Left cardiac atrium (tissue), 4 donors: ENCODE results near the gene MIA3. TPM values are rescaled to one million over a fixed set of nuclear protein-coding genes. Genes with fewer than 3 reads are reported as not detected.
A peak's percentile ranks its signal among the peaks of the same experiment; 100 is the strongest.

ENCODE experiments used
- ATAC-seq, 2 donors: fragments of 200-7000 bp; cut with Tn5 transposase; one replicate each; pipeline ENCODE4 v1.9.1; 2020; ENCODE audit warnings: mild to moderate bottlenecking in 2 of 2, moderate library complexity in 2 of 2
- DNase-seq: peaks from one replicate; pipeline ENCODE4 v3.0.0-alpha.2; 2020
- intact Hi-C, 2 donors: fragments of 100-400 bp; cut with DNase I; formaldehyde crosslinking; loops; one replicate each; pipeline versions ENCODE4 v1.14.1 to v1.15.1; 2022 to 2023
- total RNA-seq, 2 donors: library from RNA; stranded (reverse); fragmentation: NEBNext Ultra II Directional; extraction: Animal tissue kit (Norgen Biotek cat#: 25700); gene quantifications; one replicate each; pipeline ENCODE4 v1.2.1, GENCODE V29; 2021
- donor health status: DM: no; HTN: yes; CAD: no.
- donor health status: DM: no; HTN: yes; CAD: no; lungs with severe emphysema.
- donor health status: DM: yes; HTN: yes; CAD: no.
- donor health status: Dilated cardiomyopathy.

MIA3 gene
- total RNA-seq, 2 donors from 2014 or later = 52.9 to 55.8 TPM

DNA sequence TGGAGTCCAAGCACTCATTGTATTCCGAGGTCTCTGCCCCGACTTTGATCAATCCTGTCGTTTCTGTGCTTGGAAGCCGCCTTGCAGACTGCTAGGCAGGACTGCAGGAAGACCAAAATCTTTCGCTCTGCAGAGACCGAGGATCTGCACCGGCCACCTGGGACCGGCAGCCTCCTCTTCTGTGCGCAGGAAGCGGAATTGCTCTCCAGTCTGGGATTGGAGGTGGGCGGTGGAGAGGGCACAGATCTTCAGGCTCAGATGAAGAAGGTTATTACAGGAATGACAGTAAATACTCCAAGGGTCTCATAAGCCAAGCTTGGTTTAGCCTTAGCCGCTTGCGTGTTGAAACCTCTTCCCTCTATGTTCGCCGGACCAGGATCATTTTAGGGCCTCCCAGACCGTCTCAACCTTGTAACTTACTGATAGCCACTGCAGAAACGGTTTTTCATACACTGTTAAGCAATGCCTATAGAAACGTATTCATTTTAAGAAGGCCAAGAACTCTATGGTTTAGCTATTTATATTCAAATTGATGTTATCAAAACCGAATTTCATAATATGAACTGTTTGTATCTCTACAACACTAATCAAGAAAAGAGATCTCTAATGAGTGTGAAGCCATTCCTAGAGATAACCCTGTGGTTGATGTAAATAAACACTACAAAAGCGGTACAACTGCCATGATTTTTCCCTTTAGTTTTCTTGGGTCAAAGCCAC, 1.1 kb downstream of the MIA3 start:
- peak in 1 of 2 donors; percentile 19 for ATAC-seq
- peak; percentile 28 for DNase-seq
- intact Hi-C loops = no loop called here

DNA sequence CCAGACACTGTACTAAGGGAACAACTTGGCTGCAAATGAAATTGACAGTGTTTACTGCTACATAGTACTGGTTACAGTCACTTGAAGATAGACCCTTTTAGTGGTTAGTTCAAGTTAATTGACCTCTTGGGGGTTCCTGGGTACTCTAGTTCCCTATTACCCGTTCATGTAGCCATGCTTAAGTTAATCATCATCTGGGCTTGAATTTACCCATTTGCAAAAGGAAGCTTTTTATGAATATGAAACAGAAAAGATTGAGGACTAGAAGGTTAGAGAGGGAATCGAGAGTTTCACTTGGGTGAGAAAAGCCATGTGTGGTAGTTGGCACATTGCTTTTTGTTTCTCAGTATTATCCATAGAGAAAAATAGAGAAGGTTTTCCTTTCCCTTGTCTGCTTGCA, 2.7 kb downstream of the MIA3 start:
- intact Hi-C loops = no loop called here

DNA sequence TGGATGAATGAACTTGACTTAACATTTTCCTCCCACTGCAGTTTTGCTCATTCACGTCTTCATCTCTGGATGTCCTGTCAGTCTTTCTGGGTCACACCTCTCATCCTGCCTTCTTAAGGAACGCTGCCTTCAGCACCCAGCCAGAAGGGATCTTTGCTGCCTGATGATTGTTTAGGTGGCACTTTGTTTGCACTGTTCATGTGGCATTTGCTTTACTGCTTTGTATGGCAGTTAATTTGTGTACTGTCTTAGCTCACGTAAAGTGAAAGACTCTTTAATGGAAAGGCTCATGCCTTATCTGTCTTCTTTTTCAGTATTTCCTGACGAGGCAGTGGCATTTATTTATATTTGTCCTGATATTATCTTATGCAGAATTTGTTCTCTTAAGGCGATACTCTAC, 4.9 kb downstream of the MIA3 start:
- DNase-seq (no peak), ATAC-seq (no peak)
- intact Hi-C loops = no loop called here

More for the DNA sequence above, 2.7 kb downstream of the MIA3 start:
- DNase-seq = no peak
- ATAC-seq = no peak

DNA sequence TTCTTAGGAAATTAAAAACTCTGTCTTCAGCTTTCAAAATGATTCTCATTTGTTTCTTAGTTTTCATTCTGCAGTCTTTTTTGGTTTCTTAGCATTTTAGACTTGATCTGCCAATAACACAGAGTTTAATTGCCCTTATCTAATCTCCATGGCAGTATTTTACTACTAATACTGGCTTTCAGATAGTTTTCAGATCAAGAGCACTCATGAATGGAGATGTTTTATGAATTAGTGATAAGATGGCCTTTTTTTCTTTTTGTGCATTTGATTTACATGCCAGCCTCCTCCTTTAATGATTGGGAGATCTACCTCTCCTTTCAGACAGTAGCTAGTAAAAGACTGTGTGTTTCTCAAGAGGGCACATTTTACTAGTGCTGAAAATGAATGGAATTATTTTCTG, 5.6 kb downstream of the MIA3 start:
- intact Hi-C loops = no loop called here
- ATAC-seq = no peak
- DNase-seq = no peak

DNA sequence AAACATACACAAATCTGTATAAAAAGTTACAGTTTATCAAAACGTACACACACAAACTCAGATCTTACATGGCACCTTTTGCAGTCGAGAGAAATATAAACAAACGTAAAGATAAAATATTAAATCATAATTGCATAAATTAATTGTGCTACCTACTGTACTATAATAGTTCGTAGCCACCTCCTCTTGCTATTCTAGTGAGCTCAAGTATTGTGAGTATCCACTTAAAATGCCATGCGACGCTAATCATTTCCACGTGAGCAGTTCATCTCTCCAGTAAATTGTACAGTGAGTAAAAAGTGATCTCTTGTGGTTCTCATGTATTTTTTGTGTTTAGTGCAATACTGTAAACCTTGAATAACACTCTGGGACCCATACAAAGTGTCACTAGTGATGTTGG, 6.3 kb downstream of the MIA3 start:
- intact Hi-C loops = no loop called here
- no peak for DNase-seq
- no peak for ATAC-seq

DNA sequence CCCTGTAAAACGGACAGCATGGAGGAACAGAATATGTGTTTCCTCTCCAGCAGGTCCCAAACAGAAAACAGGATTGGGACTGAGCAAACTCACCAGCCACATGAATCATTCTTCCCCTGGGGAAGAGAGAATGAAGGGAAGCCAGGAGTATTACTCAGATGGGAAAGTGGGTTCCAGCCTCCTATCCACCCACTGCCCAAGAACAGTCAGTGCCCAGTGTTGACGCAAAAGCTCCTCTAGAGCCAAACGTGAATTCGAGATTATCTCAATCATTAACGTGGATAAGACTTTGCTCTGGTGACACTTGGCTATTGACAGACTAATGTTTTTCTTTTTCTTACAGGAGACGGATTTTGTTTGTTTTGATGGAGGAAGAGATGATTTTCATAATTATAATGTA, 9.3 kb downstream of the MIA3 start:
- intact Hi-C loops = no loop called here
- DNase-seq (no peak), ATAC-seq (peak; percentile 59 to 92)

DNA sequence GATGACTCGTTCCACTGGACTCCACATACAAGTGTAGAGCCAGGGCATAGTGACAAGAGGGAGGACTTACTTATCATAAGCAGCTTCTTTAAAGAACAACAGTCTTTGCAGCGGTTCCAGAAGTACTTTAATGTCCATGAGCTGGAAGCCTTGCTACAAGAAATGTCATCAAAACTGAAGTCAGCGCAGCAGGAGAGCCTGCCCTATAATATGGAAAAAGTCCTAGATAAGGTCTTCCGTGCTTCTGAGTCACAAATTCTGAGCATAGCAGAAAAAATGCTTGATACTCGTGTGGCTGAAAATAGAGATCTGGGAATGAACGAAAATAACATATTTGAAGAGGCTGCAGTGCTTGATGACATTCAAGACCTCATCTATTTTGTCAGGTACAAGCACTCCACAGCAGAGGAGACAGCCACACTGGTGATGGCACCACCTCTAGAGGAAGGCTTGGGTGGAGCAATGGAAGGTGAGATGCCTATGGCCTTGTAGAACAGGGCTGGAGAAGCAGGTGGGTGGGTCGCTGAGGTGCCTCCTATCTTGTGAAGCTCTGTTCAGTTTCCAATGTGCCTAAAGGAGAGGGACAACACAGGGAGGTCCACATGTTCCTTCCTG, 12.1 kb downstream of the MIA3 start:
- ATAC-seq (no peak), DNase-seq (no peak)
- intact Hi-C loops = loop anchor here in 1 of 2 donors (5.0 kb wide), 1 partner anchor 163 kb away; no protein-coding TSS in a partner anchor

DNA sequence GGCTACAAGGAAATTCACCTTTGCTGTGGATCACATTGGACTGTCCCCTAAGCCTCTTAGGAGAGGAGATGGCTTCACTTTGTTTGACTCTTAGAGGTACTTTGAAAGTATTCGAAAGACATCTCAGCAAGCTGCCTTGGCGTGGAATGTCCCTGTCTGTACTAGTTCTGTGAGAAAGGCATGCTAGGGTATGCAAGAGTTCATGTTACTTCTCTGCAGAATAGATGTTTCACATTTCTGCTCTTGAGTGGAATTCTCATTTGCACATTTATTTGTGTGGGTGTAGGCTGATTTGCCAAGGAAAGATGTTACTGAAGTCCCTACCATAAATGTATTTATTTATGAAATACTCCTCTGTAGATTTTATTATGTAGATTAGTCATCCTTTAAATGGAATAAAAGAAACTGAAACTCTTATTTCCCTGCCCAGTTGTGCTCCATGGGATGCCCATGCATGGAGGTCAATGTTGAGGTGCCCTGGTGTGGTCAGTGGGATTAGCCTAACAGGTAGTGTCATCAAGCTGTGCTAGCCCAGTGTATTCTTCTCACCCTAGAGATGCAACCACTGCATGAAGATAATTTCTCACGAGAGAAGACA, 13.8 kb downstream of the MIA3 start:
- no peak for DNase-seq
- no peak for ATAC-seq
- intact Hi-C loops = loop anchor here in 1 of 2 donors (5.0 kb wide), 1 partner anchor 164 kb away; no protein-coding TSS in a partner anchor

DNA sequence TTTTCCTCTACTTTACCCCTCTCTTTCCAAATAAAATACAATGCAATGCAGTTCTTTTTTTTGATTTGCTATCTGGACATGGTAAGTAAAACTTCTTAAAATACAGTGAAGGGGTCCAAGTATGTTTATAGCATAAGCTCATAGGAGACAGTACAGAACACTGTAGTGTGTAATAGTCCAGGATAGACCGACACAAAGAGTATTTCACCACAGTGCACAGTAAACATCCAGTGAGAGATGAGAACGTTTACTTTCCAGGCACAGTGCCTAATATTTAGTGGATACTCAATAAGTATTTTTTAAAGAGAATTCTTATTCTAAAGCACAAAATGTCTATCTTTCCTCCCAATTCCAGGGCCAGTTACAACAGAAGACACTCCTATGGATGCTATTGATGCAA, 14.9 kb downstream of the MIA3 start:
- DNase-seq (no peak), ATAC-seq (no peak)
- intact Hi-C loops = loop anchor here in 1 of 2 donors (5.0 kb wide), 1 partner anchor 165 kb away; no protein-coding TSS in a partner anchor

DNA sequence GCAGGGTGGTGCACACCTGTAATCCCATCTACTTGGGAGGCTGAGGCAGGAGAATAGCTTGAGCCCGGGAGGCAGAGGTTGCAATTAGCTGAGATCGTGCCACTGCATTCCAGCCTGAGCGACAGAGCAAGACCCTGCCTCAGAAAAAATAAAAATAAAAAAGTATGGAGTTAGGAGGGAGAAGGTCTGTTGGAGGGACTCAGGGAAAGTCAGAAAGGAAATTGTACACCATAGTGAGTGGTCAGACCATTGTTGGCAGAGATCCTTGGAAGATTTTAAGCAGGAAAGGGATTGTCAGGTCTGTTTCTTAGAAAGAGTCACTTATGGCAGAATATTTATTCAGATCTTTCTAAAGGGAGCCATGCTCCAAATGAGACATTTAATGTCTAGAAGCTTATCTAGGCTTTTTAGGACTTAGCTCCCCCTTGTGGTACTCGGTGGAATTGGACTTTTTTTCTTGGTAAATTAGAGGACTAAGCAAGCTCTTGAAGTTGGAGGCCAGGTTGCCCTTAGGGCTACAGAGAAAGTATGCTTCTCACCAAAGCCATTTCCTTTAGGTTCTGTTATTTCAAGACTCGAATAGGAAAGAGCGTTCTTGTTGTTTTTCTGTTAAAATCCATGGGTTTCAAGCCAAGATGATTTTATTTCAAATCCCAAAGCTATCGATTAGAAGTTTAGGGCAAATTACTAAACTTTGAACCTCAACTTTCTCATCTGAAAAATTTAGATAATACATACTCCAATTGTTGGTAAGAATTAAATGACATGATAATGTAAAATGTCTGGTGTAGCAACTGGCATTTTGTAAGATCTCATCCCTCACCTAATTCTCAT, 16.5 kb downstream of the MIA3 start:
- DNase-seq (no peak), ATAC-seq (peak; percentile 72 to 76)
- intact Hi-C loops = loop anchor here (1.0 to 5.0 kb wide), 2 partner anchors 167 to 169 kb away; no protein-coding TSS in a partner anchor

DNA sequence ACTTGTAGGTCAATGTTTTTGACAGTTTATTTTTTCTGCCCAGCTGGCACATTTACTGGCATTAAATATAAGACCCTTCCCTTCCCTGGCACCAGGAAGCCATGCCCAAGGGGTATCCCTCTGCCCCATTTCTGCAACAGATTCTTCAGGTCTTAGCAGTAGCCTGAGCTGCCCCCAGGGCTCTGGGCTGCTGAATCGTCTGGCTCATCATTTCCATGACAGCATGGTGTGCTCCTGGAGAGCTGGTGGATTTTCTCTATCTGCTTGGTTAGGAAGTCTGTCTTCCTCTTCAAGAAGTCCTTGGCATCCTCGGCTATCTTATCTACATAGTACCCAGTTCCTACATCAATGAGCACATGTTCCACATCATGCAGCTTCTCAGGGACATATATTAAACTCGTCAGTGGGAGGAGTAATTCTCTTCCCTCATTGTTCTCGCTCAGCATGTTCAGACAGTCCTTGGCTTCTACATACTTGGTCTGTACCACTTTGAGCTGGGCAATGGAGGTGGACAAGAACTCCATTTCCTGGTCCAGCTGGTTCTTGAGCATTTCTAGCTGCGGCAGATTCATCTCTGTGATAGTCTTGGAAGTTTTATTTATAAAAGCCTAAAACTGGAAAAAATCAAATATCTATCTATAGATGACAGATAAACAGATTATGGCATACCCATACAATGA, 23.5 kb downstream of the MIA3 start:
- intact Hi-C loops = no loop called here
- ATAC-seq (no peak), DNase-seq (no peak)

DNA sequence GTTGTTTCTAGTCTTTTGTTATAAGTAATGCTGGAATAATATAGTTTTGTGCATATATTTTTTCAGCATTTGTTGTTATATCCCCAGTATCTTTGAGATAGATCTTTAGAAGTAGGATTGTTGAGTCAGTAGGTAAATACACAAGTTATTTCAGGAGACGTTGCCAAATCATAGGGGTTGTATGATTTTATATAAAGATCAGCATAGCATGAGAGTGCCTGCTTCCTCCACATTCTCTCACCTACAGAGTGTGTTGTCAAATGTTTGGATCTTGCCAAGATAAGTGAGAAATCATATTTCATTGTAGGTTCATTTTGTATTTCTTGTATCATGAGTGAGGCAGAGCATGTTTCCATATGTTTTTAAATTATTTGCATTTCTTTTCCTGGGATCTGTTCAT, 24.6 kb downstream of the MIA3 start:
- intact Hi-C loops = no loop called here
- no peak for ATAC-seq
- DNase-seq = no peak

DNA sequence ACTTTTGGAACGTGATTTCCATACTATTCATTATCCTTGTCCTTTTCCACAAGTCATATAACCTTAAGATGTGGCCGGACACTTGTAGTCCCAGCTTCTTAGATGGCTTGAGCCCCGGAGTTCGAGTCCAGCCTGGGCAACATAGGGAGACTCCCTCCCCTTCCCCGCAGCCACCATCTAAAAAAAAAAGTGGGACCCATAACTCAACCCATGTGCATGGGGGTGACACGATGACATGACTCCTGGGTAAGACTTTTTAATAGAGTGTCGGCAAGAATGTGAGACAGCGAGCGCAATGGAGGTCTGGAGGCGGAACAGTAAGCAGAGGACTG, 25.7 kb downstream of the MIA3 start:
- intact Hi-C loops = no loop called here
- DNase-seq (peak; percentile 29), ATAC-seq (peak in 1 of 2 donors; percentile 35)

DNA sequence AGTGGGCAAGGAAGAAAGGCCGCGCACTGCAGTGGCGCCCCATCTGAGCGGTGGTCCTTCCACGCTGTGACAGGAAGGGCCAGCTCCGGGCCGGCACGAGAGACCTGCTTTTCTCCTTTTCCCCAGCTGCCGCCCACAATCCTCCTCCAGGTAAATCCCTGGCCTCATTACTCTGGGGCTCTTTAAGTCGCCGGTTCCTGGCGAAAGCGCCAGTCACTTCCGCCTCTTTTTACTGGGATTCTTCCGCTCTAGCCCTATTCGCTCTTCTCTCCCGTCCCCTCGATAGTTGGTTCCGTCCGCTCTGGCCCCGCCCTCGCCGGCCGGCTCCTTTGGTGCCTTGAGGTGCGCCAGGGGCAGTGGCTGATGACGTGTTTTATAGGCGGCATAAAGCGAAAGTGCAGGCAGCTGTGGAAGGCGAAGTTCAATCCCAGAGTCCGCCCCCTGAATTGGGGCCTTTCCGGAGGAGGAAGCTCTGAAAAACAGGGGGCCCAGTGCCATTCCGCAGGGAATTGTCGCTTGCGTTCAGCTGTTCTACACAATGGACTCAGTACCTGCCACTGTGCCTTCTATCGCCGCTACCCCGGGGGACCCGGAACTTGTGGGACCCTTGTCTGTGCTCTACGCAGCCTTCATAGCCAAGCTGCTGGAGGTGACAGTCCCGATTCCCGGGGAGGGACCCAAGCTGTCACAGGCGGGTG, 26.2 kb downstream of the MIA3 start:
- intact Hi-C loops = no loop called here
- ATAC-seq = peak; percentile 100

DNA sequence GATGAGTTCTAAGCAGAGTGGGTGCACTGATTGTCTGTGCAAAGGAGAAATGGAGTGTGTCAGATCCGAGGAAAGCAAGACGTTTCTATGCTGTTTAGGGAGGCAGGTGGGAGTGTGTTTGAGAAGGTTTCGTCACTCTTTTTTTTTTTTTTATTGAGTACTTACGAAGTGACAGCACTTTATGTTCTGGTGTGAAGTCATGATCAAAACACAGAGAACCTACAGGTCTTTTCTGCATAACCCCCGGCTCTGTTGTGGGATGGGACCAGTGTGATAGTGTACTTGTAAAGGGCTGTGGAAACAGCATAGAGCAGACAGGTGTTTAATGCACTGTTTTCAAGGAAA, 26.7 kb downstream of the MIA3 start:
- DNase-seq (no peak), ATAC-seq (peak; percentile 3 to 5)
- intact Hi-C loops = no loop called here

More for the DNA sequence above, 26.2 kb downstream of the MIA3 start:
- DNase-seq = peak; percentile 98

DNA sequence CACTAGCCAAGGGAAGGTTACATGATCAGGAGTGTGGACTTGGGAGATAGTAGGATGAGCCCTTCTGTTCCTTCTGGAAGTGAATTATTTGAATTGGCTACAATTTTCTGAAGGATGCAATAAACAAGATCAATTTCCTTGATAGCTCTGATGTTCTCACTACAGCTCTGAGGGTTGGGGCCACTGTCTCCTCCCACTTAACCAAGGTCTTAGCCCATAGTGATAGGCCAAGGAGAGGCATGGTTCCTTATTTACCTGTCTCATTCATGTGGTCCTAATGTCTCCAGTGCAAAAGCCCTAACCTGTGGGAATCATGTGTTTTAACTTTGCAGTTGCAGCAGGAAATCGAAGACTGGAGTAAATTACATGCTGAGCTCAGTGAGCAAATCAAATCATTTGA, 34.8 kb downstream of the MIA3 start:
- ATAC-seq (no peak), DNase-seq (no peak)
- intact Hi-C loops = no loop called here

DNA sequence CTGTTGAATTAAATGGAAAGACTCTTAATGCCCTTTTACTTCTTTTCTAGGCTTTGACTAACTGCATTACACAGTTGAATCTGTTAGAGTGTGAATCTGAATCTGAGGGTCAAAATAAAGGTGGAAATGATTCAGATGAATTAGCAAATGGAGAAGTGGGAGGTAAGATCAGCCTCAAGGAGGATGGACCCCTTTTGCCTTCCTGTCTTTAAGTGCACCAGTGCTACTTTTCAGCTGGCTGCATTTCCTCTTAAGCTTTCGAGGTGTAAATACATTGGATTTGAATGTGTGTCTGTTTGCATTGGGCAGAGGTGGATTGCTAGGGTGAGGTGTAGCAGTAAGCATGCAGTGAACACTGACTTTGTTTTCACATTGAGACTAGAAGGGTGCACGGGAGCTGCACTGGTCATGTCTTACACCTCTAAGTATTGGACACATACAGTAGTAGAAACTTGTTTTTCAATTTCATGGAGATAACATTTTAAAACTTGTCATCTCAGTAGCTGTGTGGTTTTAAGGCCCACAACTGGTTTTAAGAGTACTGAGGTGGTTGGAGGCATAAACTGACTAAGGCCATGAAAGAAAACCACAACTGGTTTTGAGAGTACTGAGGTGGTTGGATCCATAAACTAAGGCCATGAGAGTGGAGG, 35.4 kb downstream of the MIA3 start:
- no peak for ATAC-seq
- intact Hi-C loops = no loop called here
- DNase-seq = no peak

DNA sequence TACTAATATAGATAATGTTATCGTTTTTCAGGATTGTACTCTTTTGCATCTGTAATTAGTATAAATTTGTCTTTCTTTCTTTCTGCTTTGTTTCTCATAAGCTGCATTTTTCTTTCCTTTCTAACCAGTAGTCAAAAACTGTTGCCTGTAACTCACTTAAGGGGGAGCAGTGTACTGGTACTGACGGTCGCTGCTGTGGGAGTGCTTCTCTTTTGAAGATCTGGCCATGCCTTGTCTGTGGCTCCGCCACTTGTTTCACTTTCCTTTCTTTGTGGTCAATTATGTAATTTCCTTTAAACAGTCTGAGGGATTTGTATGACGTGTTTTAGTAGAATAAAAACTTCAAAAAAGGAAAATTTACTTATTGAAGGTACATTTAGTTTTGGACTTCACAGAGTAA, 37.0 kb downstream of the MIA3 start:
- DNase-seq = peak; percentile 31

More for the DNA sequence above, 37.0 kb downstream of the MIA3 start:
- peak; percentile 72 to 76 for ATAC-seq
- intact Hi-C loops = no loop called here
